Stimulated activated CD4-positive, alpha-beta T cell treated with anti-CD3 and anti-CD28 coated beads, Interleukin-4, amount 100 ng/mL, for 24 hours (primary cell): ENCODE data around the gene TXNDC8.

Experiments used
- DNase-seq: peaks from one replicate; pipeline ENCODE4 v3.0.0-alpha.2; 2020

The TXNDC8 gene

DNA sequence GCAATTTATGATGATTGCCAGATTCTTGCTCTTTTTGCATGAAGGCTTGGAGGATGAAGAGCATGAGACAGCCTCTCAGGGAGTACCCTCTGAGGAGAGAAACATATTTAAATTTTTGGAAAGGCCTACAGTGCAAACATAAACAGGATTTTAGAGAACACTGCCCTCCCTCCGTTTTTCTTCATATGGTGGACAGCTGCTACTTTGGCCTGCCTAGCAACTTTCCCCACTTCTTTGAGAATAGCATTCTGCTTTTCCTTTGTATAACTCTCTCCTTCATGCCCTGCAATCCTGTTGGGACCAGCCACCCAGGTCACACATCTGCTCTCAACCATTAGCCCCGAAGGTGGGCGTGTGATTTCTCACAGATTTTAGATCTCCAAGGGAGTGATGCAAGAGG lies 60.9 kb downstream of the TXNDC8 start:
- no peak for DNase-seq

DNA sequence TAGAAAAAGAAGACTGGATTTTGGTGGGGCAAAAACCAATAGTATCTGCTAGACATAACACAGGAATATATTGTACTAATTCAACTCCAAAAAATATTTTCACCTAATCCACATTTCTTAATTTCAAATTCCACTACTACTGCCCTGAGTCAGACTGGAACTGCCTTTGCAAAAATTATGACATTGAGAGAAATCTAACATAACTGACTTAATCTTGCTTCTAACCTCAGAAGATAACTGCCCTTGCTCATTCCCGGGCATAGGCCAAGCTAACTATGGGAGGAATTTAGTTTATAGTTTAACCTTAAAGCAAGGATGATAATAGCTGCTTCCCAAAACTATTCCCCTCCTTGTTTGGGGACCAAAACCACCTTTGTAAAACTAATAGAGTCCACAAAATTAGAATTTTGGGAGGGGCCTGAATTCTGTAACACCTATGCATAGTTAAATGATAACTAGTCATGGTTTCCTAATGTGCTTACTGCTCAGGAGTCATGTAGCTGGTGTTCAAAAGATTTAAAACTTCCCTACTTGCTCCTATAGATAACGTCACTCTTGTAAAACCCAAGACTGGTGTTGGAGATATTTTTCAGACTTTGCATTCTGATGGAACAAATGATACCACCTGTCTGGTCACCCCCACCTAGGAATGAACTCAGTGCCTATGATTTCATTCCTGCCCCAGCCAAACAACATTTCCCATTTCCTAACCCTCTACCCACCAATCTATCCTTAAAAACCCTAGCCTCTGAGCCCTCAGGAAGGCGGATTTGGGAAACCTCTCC lies 67.3 kb downstream of the TXNDC8 start:
- DNase-seq = no peak

DNA sequence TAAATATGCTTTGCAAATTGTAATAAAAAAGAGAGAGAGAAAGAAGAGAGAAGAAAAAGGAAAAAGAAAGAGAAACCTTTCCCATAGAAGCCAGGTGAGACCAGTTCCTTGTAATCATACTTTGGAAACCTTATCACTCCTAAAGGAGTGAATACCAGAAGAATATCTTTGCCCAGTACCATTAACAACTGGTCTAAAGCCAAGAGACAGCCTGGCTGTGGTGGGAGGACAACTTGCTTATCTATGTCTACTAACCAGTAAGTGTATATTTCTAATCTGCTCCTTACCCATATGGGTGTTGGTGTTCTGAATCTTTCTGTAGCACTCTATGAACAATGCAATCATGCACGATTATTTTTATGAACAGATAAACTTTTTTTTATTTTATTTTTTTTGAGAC lies 70.9 kb downstream of the TXNDC8 start:
- DNase-seq = no peak

DNA sequence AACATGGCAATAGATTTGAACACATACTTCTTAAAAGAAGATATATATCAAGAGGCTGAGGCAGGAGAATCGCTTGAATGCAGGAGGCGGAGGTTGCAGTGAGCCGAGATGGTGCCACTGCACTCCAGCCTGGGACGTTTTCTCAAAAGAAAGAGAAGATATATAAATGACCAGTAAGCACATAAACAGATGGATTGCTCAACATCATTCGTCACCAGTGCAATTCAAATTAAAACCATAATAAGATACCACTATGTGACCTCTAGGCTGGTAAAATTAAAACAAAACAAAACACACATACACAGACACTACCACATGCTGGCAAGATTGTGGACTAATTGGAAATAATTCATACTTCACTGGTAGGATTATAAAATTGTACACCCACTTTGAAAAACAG lies 76.0 kb downstream of the TXNDC8 start:
- no peak for DNase-seq

DNA sequence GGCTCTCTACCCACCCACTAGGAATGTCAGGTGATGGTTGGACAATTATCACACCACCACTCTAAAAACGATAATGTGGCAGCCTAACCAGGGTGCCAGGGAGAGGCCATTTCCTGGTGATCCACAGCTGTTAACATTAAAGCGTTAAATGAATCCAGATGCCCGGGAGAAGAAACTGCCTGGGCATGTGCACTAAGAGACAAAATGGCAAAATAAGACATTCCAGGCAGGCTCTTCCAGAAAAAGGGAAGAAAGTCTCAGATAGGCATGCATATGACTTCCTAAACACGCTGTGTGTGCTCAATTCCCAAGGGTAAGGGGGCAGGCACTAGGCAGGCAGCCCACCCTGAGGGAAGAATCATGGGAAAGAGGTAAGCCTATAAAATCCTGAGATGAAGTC lies 76.8 kb downstream of the TXNDC8 start:
- no peak for DNase-seq

DNA sequence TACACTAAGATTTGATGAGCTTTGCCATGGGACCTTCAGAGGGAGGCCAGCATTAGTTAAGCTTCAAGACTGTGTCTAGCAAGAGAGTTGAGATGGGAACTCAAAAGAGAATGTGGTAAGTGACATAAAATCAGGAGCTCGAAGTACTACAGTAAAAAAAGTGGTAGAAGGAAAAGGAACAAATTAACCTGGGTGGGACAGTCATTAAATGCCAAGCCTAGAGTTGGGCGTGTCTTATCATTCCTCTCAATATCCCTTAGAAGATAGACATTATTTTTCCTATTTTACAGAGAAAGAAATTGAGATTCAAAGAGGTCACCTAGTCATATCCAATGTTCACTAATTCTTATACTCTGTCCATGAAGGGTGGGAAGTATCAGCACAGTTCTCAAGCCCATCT lies 78.1 kb downstream of the TXNDC8 start:
- no peak for DNase-seq

DNA sequence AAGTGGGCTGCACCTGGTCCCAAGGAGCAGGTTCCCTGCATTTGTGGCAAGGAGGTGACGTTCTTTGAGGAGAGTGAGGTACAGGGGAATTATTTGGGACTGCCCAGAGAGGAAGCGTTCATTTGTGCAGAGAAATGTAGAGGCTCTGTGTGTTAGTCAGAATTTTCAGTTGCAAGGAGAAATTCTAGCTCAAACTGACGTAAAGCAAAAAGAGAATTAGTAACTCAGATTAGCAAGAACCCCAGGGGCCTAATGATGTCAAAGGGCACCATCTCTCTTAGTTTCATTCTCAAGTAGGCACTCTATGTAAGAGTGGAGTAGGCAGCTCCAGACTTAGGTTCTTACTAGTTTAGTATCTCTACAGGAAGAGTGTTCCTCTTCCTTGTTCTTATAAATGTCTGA lies 79.0 kb downstream of the TXNDC8 start:
- DNase-seq = no peak

DNA sequence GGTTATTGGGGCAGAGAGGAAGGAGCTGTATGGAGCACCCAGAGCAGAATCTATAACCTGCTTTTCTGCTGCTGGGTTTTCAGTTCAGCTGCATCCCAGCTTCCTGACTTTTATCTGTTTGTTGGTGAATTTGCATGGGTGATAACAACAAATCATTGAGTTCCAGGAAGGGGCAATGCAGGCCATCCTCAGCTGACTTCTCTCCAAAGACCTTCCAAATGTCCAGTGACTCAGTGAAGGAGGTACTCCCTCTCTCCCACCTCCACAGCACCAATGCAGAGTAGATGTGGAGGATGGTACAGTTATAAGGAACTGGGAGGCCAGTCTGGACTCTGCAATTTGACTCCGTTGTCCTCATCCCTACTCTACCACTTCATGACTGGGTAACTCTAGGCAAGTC lies 79.7 kb downstream of the TXNDC8 start:
- DNase-seq = no peak

DNA sequence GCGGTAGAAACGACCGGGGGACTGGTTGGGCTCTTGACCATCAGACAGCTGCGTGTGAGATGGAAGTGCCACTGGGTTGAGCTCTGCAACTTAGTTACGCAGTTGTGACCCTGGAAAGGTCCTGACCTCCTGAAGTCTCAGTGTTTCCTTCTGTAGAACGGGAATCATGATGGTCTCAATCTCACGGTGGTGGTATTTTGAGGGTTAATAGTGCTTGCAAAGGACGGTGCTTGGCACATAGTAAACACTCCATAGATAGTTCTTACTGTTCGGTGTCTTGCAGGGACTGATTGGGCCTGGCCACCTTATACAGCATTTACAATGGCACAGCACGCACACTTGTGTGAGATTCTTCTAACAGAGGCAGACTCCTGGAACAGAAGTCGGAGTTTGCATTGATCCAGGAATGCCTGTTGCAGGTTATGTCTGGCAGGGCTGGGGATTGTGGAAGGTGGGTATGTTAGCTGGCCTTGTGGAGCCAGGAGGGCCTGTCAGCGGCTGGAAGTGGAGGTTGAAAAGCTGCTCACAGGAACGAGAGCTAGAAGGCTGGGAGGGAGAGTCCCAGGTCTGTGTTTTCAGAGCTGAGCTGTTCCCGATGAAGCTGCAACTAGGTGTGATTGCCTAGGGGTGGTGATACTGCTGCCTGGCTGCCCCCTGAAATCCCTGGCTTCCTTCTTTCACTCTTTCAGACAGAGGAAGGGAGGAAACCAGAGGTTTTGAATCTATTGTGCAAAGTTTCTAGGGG lies 80.4 kb downstream of the TXNDC8 start:
- DNase-seq = peak; percentile 20

DNA sequence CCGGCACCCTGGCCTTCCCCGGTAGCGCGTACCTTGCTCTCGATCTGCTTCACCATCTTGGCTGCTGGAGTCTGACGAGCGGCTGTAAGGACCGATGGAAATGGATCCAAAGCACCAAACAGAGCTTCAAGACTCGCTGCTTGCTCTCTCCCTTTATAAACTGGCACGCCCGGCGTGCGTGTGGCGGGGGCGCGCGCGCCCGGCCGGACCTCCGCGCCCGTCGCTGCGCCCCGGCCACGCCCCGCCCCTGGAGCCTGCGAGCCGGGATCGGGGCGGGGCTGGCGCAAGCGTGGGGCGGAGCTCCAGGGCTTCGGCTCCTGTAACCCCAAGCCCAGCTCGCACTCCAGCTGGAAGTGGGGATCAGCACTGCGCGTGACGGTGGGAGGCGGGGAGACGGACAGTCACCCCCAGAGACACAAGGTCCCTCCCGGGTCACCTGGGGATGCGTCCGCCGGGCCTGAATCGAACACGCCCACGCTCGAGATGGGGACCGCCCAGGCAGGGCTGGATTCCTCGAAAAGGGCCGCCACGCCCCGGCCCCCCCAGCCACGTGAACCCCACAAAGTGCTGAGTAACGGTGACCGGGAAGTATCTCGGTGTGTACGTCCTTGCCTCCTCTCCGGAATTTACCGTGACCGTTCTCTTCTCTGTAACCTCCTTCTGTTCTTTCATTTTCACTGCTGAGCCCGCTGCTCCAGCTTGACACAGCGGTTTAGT lies 81.1 kb downstream of the TXNDC8 start, which contains the start of gene TXN:
Gene TXN, minus strand, starts transcription at position 128 of the 717 bp plus-strand sequence. Its CDS starts 72 bp downstream, at position 56.
- peak; percentile 90 for DNase-seq

DNA sequence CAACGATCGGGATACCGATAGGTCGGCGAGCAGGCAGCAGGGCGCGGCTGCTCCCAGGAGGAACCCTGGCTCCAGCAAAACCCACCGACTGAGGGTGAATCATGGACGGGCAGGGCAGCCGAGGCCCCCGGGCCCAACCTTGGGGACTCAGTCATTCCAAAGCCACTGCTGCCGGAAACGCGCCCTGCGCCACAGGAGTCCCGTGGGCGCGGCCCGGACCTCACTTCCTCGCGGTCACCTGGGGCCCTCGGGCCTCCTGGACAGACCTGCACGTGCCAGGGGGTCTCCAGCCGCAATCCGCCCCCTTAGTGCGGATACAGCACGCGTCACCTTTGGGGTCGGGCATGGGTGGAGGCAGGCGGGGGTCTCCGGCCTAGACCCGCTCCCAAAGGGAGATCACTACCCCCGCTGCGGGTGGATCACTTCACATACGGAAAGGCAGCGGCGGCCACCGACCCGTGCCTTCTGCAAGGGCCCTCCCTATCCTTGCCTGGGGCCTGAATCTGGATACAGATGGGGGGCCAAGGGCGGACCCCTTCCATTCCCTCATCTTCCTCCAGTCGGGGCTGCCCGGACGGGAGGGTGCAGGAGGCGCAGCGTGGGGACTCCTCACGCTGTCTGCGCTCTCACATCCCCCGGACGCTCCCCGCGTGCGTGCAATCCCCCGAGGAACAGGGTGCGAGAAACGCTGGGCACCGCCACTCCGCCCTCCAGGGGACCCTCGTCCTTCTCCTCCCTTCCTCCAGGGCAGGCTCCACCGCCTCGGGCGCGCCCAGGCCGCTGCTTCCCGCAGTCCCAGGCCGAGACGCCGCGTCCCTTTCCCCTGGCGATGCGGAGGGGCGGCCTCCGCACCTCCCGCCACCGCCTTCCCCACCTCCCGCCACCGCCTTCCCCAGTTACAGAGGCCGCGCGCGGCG lies 81.9 kb downstream of the TXNDC8 start:
- peak; percentile 57 for DNase-seq

DNA sequence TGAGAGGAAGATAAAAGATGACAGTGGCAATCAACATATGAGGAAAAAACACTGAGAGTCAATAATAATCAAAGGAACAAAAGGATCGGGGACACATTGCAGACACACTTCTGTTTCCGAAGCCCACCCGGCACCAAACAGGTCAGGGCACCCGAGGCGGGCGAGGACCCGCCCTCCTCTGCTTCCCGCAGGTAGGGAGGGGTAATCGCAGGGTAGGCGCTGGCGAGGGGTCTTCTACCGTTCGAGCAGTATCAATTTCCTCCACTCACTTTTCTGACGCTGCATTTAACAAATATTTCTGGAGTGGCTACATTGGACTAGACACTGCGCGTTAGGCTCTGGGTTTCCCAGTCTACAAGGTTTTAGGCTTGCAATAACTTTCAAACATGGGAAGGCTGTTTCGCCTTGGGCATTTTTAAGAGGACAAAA lies 82.6 kb downstream of the TXNDC8 start:
- no peak for DNase-seq

DNA sequence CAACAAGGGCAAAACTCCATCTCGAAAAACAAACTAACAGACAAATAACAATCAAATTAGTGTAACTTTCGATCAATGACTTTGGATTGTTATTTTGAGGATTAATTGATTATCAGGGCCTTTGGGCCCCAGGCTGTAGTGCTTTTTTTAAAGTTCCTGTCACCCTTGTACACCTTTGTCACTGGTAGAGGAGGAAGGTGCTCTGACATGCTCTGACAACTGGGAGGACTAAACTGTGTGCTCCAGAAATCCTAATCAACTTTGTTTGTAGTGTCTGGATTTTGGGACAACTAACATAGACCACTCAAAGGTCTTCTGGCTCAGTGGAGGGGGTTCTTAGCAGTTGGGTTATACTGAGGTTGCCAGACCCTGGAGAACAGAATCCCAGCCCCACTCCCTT lies 83.2 kb downstream of the TXNDC8 start:
- DNase-seq = no peak
